B cell (primary cell): ENCODE data around the gene SAA4. TPM values are rescaled to one million over a fixed set of nuclear protein-coding genes. Genes with fewer than 3 reads are reported as not detected.
"Not testable (repeated sequence)": the region's sequence is repeated elsewhere in the genome, so short reads cannot be mapped to it uniquely, and the experiment has no call there.

ENCODE experiments used
- ATAC-seq: fragments of 200-7000 bp; cut with Tn5 transposase; one replicate; pipeline ENCODE4 v1.10.0; 2021; ENCODE audit warnings: low read depth, mild to moderate bottlenecking, moderate number of reproducible peaks, moderate library complexity
- CTCF ChIA-PET: fragments of 350-600 bp; sonication (Branson Sonifier 250); formaldehyde crosslinking; loops from one replicate; lab custom pipeline; 2021; ENCODE audit warnings: antibody characterized with exemption, inconsistent platforms; lab: Charles Lee
- POLR2A ChIA-PET: fragments of 350-600 bp; sonication (Branson Sonifier 250); formaldehyde crosslinking; loops from one replicate; lab custom pipeline; 2021; ENCODE audit warnings: antibody characterized with exemption; lab: Charles Lee
- DNase-seq: peaks from one replicate; pipeline ENCODE4 v3.0.0; 2013
- H2AFZ ChIP-seq: 2 replicates; pipeline ENCODE4 v1.6.1; 2012; ENCODE audit warnings: mild to moderate bottlenecking, low read depth, low read length; ENCODE audit not compliant: insufficient read depth, poor library complexity, severe bottlenecking
- H3K27ac ChIP-seq, 2 donors: 1 replicate in 1 of 2; 2 replicates in 1 of 2; pipeline ENCODE4 v1.5.1; 2012 to 2013; ENCODE audit warnings: low read length in 2 of 2, mild to moderate bottlenecking in 2 of 2, moderate library complexity in 1 of 2
- H3K27me3 ChIP-seq, 4 experiments: fragments of 200-600 bp in 1 of 4; sonication (generic) in 1 of 4; replicated peaks in 1 of 4; 1 replicate in 2 of 4; 2 replicates in 2 of 4; pipeline versions ENCODE4 v1.6.1 to v1.7.0; 2013 to 2016; ENCODE audit warnings: low read length in 3 of 4, mild to moderate bottlenecking in 2 of 4, mixed read lengths in 1 of 4, moderate library complexity in 1 of 4; ENCODE audit not compliant: insufficient read depth in 4 of 4, control insufficient read depth in 3 of 4; ENCODE audit errors: control extremely low read depth in 1 of 4
- H3K36me3 ChIP-seq, 2 experiments: replicated peaks in 1 of 2; 1 replicate in 1 of 2; 2 replicates in 1 of 2; pipeline versions ENCODE4 v1.6.1 to v1.7.1; 2013; ENCODE audit warnings: low read length in 1 of 2; ENCODE audit not compliant: insufficient read depth in 2 of 2, control insufficient read depth in 1 of 2; ENCODE audit errors: control extremely low read depth in 1 of 2, extremely low read depth in 1 of 2
- H3K4me1 ChIP-seq, 2 donors: fragments of 200-600 bp in 1 of 2; sonication (generic) in 1 of 2; 1 replicate in 1 of 2; 2 replicates in 1 of 2; pipeline versions ENCODE4 v1.5.1 to v1.6.1; 2013 to 2017; ENCODE audit warnings: low read length in 2 of 2; ENCODE audit not compliant: control insufficient read depth in 2 of 2, insufficient read depth in 2 of 2
- H3K4me2 ChIP-seq: replicated peaks from 2 replicates; pipeline ENCODE3; 2012; ENCODE audit warnings: mild to moderate bottlenecking, low read depth, low read length; ENCODE audit not compliant: poor library complexity, severe bottlenecking
- H3K4me3 ChIP-seq, 5 experiments: fragments of 200-600 bp in 1 of 5; sonication (generic) in 1 of 5; 1 replicate in 3 of 5; 2 replicates in 2 of 5; pipeline versions ENCODE4 v1.5.1 to v1.7.0; 2011 to 2016; ENCODE audit warnings: low read length in 4 of 5, mild to moderate bottlenecking in 4 of 5, low read depth in 2 of 5, control low read depth in 1 of 5, moderate library complexity in 1 of 5; ENCODE audit not compliant: insufficient read depth in 1 of 5; ENCODE audit errors: control extremely low read depth in 1 of 5, extremely low read depth in 1 of 5
- H3K79me2 ChIP-seq: fragments of 200-600 bp; sonication (generic); one replicate; pipeline ENCODE4 v1.6.0; 2016; ENCODE audit warnings: low read length; ENCODE audit not compliant: control insufficient read depth, insufficient read depth
- H3K9ac ChIP-seq: fragments of 200-600 bp; sonication (generic); 2 replicates; pipeline ENCODE4 v1.6.1; 2017; ENCODE audit warnings: mild to moderate bottlenecking, low read length, moderate library complexity
- H3K9me3 ChIP-seq, 3 donors: one replicate each; pipeline versions ENCODE4 v1.6.1 to v1.7.1; 2013; ENCODE audit warnings: low read length in 2 of 3; ENCODE audit not compliant: control insufficient read depth in 2 of 3, insufficient read depth in 1 of 3; ENCODE audit errors: control extremely low read depth in 1 of 3
- H4K20me1 ChIP-seq: 2 replicates; pipeline ENCODE4 v1.6.0; 2012; ENCODE audit warnings: mild to moderate bottlenecking, low read length; ENCODE audit not compliant: insufficient read depth, control insufficient read depth, poor library complexity, severe bottlenecking
- H3K27ac Mint-ChIP-seq: one replicate; pipeline ENCODE4 v1.8.0; 2021; ENCODE audit warnings: mixed read lengths
- H3K27me3 Mint-ChIP-seq: one replicate; pipeline ENCODE4 v1.8.0; 2021; ENCODE audit warnings: mixed read lengths
- H3K4me1 Mint-ChIP-seq: one replicate; pipeline ENCODE4 v1.8.0; 2021; ENCODE audit warnings: mixed read lengths
- H3K4me3 Mint-ChIP-seq: one replicate; pipeline ENCODE4 v1.8.0; 2021; ENCODE audit warnings: mixed read lengths
- H3K9me3 Mint-ChIP-seq: one replicate; pipeline ENCODE4 v1.8.0; 2022; ENCODE audit warnings: mixed read lengths; ENCODE audit not compliant: insufficient read depth
- CTCF ChIP-seq: fragments of 200-600 bp; IDR thresholded peaks from one replicate; pipeline ENCODE4 v1.8.0; 2022; ENCODE audit warnings: antibody characterized with exemption, mild to moderate bottlenecking
- EZH2 ChIP-seq: IDR thresholded peaks from 2 replicates; pipeline ENCODE4 v1.6.1; 2012; ENCODE audit warnings: borderline replicate concordance, low read depth, mild to moderate bottlenecking, moderate library complexity, low read length; ENCODE audit not compliant: insufficient read depth, poor library complexity, severe bottlenecking
- WGBS: methylation state at CpG from one replicate; pipeline ENCODE4 v1.1.5; 2013; ENCODE audit warnings: missing lambda C conversion rate; ENCODE audit not compliant: insufficient coverage; 5-methylcytosine and 5-hydroxymethylcytosine counted together
- intact Hi-C: fragments of 100-400 bp; cut with micrococcal nuclease; formaldehyde crosslinking; loops from one replicate; pipeline ENCODE4 v1.10.0; 2022
- polyA plus RNA-seq: library from polyadenylated mRNA; depleted of rRNA; stranded (reverse); fragments of >200 nt; gene quantifications from 2 replicates; pipeline ENCODE4 v1.2.3, GENCODE V29; 2012
- total RNA-seq, 2 donors: library from RNA; stranded (reverse); fragments of 120-200 nt in 1 of 2; gene quantifications; 1 replicate in 1 of 2; 2 replicates in 1 of 2; pipeline versions ENCODE4 v1.2.3 to v1.2.4, GENCODE V29; 2013 to 2022

SAA4 gene
- total and polyA plus RNA-seq, 2 donors (not counting 1 experiment from before 2014, with no cell fraction given) = not detected

GRCh38 chr11:18264035-18264434 lies 27.4 kb upstream of the SAA4 start:
- POLR2A ChIA-PET = no interaction called here

GRCh38 chr11:18262681-18263350 lies 26.2 kb upstream of the SAA4 start:
- H3K9ac ChIP-seq, DNase-seq, H3K27ac ChIP-seq, H3K27ac Mint-ChIP-seq, H3K27me3 Mint-ChIP-seq, H3K9me3 ChIP-seq, H3K27me3 ChIP-seq, H3K4me1 ChIP-seq, H2AFZ ChIP-seq, ATAC-seq, H3K9me3 Mint-ChIP-seq, H3K36me3 ChIP-seq, H3K79me2 ChIP-seq, H3K4me2 ChIP-seq, intact Hi-C loops, POLR2A ChIA-PET, H3K4me3 ChIP-seq, H4K20me1 ChIP-seq, H3K4me3 Mint-ChIP-seq, CTCF ChIA-PET: not testable (repeated sequence)
- peaks cover 10% of the 10 kb centered on the region for H3K4me1 Mint-ChIP-seq
- WGBS = 96% methylated on average over 4 of the region's 8 CpGs

More at GRCh38 chr11:18264035-18264434, 27.4 kb upstream of the SAA4 start:
- DNase-seq (no peak), ATAC-seq (no peak)
- Mint-ChIP-seq H3K4me1 (peaks cover 16% of the 10 kb centered on the region), H3K27me3 (no peaks in the 10 kb centered on the region), H3K4me3 (no peak overlapping the region), H3K27ac (no peak overlapping the region), H3K9me3 (no peaks in the 10 kb centered on the region)
- no peaks in the 10 kb centered on the region for H3K27me3 ChIP-seq
- H3K9me3 ChIP-seq = no peaks in the 10 kb centered on the region
- H3K4me3 ChIP-seq = no peak overlapping the region
- CTCF ChIA-PET = no interaction called here
- H3K4me1 ChIP-seq = no peaks in the 10 kb centered on the region
- no peaks in the 10 kb centered on the region for H3K79me2 ChIP-seq
- H3K27ac ChIP-seq = no peak overlapping the region
- H3K9ac ChIP-seq = no peak overlapping the region
- TF ChIP-seq CTCF (no peak), EZH2 (no peak)
- WGBS = 55% methylated on average over 4 of the region's 4 CpGs
- intact Hi-C loops = no loop called here
- H3K4me2 ChIP-seq = no peak overlapping the region
- no peaks in the 10 kb centered on the region for H4K20me1 ChIP-seq
- no peaks in the 10 kb centered on the region for H3K36me3 ChIP-seq
- H2AFZ ChIP-seq = no peak overlapping the region
